Stimulated activated memory B cell treated with anti-CD40 and anti-IgM and Interleukin-4, amounts not matched to agents 10 μg/mL and 1 μg/mL and 100 μg/mL, for 72 hours (primary cell): ENCODE measurements around the gene SPIRE1.
"Not testable (repeated sequence)": the region's sequence is repeated elsewhere in the genome, so short reads cannot be mapped to it uniquely, and the experiment has no call there.

ENCODE experiments used
- ATAC-seq: fragments of 150-1000 bp; cut with Tn5 transposase; 2 replicates; pipeline ENCODE4 v1.10.0; 2021
- H3K27ac Mint-ChIP-seq: one replicate; pipeline ENCODE4 v1.8.0; 2022; ENCODE audit warnings: mild to moderate bottlenecking, mixed read lengths
- H3K27me3 Mint-ChIP-seq: one replicate; pipeline ENCODE4 v1.8.0; 2022; ENCODE audit warnings: mixed read lengths
- H3K36me3 Mint-ChIP-seq: one replicate; pipeline ENCODE4 v1.8.0; 2022; ENCODE audit warnings: mixed read lengths
- H3K4me1 Mint-ChIP-seq: one replicate; pipeline ENCODE4 v1.8.0; 2022; ENCODE audit warnings: mixed read lengths
- H3K4me3 Mint-ChIP-seq: one replicate; pipeline ENCODE4 v1.8.0; 2022; ENCODE audit warnings: mild to moderate bottlenecking, moderate library complexity, mixed read lengths
- H3K9me3 Mint-ChIP-seq: one replicate; pipeline ENCODE4 v1.8.0; 2022; ENCODE audit warnings: mixed read lengths

SPIRE1 gene

DNA sequence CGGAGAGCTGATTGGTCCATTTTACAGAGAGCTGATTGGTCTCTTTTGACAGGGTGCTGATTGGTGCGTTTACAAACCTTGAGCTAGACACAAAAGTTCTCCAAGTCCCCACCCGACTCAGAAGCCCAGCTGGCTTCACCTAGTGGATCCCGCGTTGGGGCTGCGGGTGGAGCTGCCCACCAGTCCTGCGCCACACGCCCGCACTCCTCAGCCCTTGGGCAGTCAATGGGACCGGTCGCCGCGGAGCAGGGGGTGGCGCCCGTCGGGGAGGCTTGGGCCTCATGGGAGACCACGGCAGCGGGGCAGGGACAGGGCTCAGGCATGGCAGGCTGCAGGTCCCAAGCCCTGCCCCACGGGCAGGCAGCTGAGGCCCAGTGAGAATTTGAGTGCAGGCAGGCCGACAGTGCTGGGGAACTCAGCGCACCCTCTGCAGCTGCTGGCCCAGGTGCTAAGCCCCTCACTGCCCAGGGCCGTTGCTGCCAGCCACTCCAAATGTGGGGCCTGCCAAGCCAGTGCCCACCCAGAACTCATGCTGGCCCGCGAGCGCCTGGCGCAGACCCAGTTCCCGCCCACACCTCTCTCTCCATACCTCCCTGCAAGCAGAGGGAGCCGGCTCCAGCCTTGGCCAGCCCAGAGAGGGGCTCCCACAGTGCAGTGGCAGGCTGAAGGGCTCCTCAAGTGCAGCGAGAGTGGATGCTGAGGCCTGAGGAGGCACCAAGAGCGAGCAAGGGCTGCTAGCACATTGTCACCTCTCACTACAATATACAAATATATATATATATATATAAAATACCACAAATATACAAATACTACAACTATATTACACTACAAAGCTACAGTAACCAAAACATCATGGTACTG lies 100.7 kb downstream of the SPIRE1 start:
- no peak overlapping the region for H3K4me3 Mint-ChIP-seq
- ATAC-seq: no peak
- no peaks in the 10 kb centered on the region for H3K4me1 Mint-ChIP-seq
- no peaks in the 10 kb centered on the region for H3K36me3 Mint-ChIP-seq
- H3K9me3 Mint-ChIP-seq: peaks cover 10% of the 10 kb centered on the region
- H3K27me3 Mint-ChIP-seq: peaks cover 19% of the 10 kb centered on the region
- H3K27ac Mint-ChIP-seq: no peak overlapping the region

DNA sequence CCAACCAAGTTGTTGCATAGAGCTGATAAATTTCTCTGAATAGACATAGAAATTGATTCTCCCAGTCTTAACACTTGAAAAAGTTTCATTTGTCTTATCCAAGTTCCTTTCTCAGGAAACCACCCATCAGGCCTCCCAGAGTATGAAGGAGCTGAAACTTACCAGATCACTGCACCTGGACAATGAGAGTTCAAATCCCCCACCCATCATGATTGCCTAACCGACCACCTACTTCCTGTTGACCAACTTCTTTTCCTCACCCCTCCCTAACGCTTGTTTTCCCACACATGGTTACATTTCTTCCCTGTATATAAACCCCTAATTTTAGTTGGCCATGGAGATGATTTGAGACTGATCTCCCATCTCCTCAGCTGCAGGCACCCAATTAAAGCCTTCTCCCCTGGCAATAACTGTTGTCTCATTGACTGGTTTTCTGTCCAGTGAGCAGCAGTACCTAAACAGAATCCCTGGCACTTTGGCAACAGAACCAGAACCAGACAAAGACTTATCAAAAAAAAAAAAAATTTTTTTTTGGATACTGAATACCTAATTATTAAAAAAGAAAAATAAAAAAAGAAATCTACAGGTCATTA lies 103.0 kb downstream of the SPIRE1 start:
- Mint-ChIP-seq H3K4me3 (no peak overlapping the region), H3K27ac (no peak overlapping the region), H3K9me3 (peaks cover 10% of the 10 kb centered on the region), H3K36me3 (no peaks in the 10 kb centered on the region), H3K27me3 (peaks cover 31% of the 10 kb centered on the region), H3K4me1 (no peaks in the 10 kb centered on the region)
- no peak for ATAC-seq

DNA sequence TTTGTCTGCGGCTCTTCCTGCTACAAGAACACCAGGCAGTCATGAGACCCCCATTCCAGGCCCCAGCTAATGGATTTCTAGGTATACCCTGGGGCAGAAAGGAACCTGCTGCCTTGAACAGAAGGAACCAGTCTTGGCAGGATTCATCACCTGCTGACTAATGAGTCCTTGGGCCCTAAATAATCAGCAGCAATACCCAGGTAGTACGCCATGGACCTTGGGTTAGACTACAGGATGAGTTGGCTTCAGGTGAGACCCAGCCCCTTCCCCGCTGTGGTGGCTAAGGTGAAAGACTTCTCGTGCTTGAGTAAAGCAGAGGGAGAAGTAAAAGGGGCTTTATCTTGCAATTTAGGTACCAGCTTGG lies 105.0 kb downstream of the SPIRE1 start:
- Mint-ChIP-seq H3K27ac (no peak overlapping the region), H3K36me3 (no peaks in the 10 kb centered on the region)

DNA sequence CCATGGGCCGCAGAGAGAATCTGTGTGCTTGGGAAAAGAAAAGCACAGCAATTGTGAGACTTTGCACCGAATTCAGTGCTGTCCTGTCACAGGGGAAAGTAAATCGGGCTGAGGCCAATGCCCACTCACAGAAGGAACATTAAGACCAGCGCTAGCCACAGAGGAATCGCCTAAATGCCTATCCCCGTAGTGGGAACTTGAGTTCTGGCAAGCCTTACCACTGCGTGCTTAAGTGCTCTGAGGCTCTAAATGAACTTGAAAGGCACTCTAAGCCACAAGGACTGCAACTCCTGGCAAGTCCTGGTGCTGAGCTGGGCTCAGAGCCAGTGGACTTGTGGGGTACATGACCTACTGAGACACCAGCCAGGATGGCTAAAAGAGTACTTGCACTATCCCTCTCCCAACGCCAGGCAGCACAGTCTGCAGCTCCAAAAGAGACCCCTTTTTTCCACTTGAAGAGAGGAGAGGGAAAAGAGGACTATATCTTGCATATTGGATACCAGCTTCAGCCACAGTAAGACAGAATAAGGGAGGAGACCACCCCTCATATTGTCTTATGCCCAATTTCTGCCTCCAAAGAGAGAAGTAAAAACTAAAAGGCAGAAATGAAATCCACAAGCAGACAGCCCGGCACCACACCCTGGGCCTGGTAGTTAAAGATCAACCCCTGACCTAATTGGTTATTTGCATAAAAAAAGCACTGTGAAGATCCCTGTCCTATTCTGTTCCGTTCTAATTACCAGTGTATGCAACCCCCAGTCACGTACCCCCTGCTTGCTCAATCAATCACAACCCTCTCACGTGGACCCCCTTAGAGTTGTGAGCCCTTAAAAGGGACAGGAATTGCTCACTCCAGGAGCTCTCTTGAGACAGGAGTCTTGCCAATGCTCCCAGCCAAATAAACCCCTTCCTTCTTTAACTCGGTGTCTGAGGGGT lies 105.7 kb downstream of the SPIRE1 start:
- H3K9me3 Mint-ChIP-seq, H3K27ac Mint-ChIP-seq, H3K4me3 Mint-ChIP-seq, H3K36me3 Mint-ChIP-seq, ATAC-seq, H3K4me1 Mint-ChIP-seq: not testable (repeated sequence)
- H3K27me3 Mint-ChIP-seq: peaks cover 32% of the 10 kb centered on the region

More for the DNA sequence above, 105.0 kb downstream of the SPIRE1 start:
- ATAC-seq: no peak
- Mint-ChIP-seq H3K27me3 (peaks cover 32% of the 10 kb centered on the region), H3K4me3 (no peak overlapping the region), H3K4me1 (no peaks in the 10 kb centered on the region), H3K9me3 (peaks cover 10% of the 10 kb centered on the region)

DNA sequence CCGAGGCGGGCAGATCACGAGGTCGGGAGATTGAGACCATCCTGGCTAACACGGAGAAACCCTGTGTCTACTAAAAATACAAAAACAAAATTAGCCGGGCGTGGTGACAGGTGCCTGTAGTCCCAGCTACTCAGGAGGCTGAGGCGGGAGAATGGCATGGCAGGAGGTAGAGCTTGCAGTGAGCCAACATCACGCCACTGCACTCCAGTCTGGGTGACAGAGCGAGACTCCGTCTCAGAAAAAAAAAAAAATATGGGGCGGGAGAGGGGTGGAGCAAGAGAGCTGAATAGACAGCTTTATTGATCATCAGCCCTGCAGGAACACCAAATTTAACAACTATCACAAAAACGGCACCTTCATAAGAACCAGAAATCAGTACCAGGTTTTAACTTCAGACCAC lies 106.4 kb downstream of the SPIRE1 start:
- H3K36me3 Mint-ChIP-seq, H3K4me3 Mint-ChIP-seq, ATAC-seq, H3K4me1 Mint-ChIP-seq, H3K9me3 Mint-ChIP-seq, H3K27ac Mint-ChIP-seq: not testable (repeated sequence)
- peaks cover 32% of the 10 kb centered on the region for H3K27me3 Mint-ChIP-seq

DNA sequence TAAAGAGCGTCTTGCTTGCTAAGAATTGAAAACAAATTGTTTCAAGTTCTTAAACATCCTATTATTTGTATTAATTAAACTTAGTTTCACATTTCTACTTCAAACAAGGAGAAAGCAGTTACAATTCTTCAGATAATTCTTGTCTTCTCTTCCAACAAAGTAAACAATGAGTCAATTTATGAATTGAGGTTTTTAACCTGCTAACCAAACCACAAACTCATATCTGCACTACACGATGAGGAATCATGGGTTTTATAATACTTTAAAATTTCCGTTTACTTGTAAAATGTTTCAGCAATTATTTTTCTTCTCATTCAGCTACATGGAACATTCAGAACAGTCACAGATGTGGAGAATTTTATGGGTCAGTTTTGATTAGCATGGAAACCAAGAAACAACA lies 114.2 kb downstream of the SPIRE1 start:
- Mint-ChIP-seq H3K4me3 (no peak overlapping the region), H3K4me1 (no peaks in the 10 kb centered on the region), H3K9me3 (peaks cover 16% of the 10 kb centered on the region), H3K27ac (no peak overlapping the region), H3K27me3 (no peaks in the 10 kb centered on the region), H3K36me3 (no peaks in the 10 kb centered on the region)
- no peak for ATAC-seq

DNA sequence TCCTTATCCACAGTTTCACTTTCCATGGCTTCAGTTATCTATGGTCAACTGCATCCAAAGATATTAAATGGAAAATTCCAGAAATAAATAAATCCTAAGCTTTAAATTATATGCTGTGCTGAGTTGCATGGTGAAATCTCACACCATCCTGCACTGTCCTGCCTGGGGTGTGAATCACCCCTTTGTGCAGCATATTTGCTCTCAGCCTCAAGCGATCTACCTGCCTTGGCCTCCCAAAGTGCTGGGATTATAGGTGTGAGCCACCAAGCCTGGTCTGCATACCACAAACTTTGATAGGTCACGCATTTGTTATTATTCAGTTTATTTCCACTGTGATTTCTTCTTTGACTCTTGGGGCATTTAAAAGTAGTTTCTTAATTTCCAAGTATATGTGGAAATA lies 117.2 kb downstream of the SPIRE1 start:
- Mint-ChIP-seq H3K36me3 (no peaks in the 10 kb centered on the region), H3K4me1 (no peaks in the 10 kb centered on the region), H3K27me3 (no peaks in the 10 kb centered on the region), H3K27ac (no peak overlapping the region), H3K9me3 (peaks cover 17% of the 10 kb centered on the region), H3K4me3 (no peak overlapping the region)
- ATAC-seq: no peak

DNA sequence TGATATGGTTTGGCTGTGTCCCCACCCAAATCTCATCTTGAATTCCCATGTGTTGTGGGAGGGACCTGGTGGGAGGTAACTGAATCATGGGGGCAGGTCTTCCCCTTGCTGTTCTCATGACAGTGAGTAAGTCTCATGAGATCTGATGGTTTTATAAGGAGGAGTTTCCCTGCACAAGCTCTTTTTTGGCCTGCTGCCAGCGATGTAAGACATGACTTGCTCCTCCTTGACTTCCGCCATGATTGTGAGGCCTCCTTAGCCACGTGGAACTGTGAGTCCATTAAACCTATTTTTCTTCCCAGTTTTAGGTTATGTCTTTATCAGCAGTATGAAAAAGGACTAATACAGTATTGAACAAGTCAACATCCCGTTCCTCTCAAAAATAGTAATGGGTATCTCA lies 118.7 kb downstream of the SPIRE1 start:
- H3K27ac Mint-ChIP-seq, H3K4me3 Mint-ChIP-seq: not testable (repeated sequence)

DNA sequence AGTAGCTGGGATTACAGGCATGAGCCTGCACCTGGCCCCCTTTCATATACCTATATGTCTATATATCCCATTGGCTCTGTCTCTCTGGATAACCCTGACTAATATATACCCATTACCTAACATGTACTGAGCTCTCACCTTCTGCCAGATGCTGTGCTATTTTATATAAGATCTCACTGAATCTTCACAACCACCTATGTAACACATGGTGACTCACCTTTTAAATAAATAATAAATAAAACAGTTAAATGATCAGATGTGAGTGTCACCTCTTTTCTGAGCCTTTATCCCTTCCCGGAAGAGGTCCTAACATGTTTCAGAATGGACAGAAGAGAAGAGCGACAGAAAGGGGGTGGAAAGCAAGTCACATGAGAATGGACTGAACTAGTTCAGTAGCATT lies 123.1 kb downstream of the SPIRE1 start:
- ATAC-seq: no peak
- Mint-ChIP-seq H3K27ac (no peak overlapping the region), H3K4me3 (no peak overlapping the region), H3K9me3 (peaks cover 7% of the 10 kb centered on the region), H3K4me1 (no peaks in the 10 kb centered on the region), H3K27me3 (no peaks in the 10 kb centered on the region), H3K36me3 (no peaks in the 10 kb centered on the region)

More for the DNA sequence above, 118.7 kb downstream of the SPIRE1 start:
- not testable (repeated sequence) for H3K4me1 Mint-ChIP-seq, H3K36me3 Mint-ChIP-seq, H3K27me3 Mint-ChIP-seq, ATAC-seq
- H3K9me3 Mint-ChIP-seq: peaks cover 17% of the 10 kb centered on the region

DNA sequence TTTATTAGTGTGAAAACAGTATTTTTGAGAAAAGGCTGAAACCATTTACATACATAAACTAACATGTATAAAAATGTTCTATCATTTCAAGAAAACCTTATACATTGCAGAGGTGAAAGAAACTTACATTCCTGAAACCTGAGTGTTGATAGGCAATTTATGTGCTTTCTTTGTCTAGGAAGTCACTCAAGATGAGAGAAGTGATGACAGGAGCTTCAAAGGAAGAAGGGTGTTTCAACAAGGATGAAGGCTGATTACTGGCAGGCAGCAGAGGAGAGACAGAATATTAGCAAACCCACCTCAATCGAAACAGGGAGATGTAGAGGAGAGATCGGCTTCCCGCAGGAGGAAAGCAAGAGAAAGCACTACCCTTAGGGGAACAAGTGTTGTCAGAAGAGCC lies 125.2 kb downstream of the SPIRE1 start:
- no peak overlapping the region for H3K27ac Mint-ChIP-seq
- H3K27me3 Mint-ChIP-seq: no peaks in the 10 kb centered on the region
- H3K36me3 Mint-ChIP-seq: no peaks in the 10 kb centered on the region
- no peaks in the 10 kb centered on the region for H3K4me1 Mint-ChIP-seq
- ATAC-seq: no peak
- H3K9me3 Mint-ChIP-seq: no peaks in the 10 kb centered on the region
- H3K4me3 Mint-ChIP-seq: no peak overlapping the region

DNA sequence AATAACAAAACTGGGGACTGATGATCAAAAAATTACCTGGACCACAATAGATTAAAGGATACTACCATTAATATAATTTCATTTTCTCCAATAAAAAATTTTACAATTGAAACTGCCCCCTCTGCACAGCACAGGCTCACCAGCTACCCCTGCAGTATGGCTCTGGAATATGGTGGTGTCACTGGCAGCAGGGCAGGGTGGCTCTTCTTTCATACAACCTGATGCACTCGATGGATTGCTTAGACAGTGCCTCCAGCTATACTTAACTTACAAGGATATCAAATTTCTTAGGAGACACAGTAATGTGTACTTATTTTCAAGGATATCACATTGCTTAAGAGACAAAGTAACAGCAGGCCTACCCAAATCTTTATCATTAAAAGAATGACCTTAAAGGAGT lies 126.2 kb downstream of the SPIRE1 start:
- Mint-ChIP-seq H3K9me3 (no peaks in the 10 kb centered on the region), H3K36me3 (no peaks in the 10 kb centered on the region), H3K4me1 (no peaks in the 10 kb centered on the region), H3K4me3 (no peak overlapping the region), H3K27me3 (no peaks in the 10 kb centered on the region), H3K27ac (no peak overlapping the region)
- ATAC-seq: no peak

DNA sequence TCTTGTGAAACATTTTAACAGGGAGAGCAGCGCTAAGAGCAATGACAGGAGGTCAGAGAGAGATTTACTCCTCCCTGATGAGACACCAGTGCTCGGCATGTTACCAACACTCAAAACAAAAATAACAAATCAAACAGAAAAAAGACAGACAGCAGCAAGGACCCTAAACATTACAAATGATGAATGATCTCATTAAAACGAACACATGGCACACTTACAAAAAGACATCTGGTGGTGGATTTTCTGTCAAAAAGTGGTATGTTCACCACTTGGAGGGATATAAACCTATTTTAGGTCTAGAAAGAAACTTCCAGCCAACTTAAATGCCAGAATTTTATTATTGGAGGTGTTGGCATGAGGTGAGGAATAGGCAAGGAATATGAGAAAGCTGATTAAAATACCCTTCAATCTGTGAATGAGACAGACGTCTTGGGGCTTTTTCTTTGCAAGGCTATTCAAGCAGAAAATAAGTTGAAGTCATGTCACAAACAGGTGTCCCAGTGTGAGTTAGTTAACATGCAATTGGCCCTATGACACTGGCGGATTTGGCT lies 137.4 kb downstream of the SPIRE1 start:
- no peaks in the 10 kb centered on the region for H3K9me3 Mint-ChIP-seq
- H3K4me3 Mint-ChIP-seq: no peak overlapping the region
- no peaks in the 10 kb centered on the region for H3K36me3 Mint-ChIP-seq
- H3K27me3 Mint-ChIP-seq: no peaks in the 10 kb centered on the region
- H3K4me1 Mint-ChIP-seq: no peaks in the 10 kb centered on the region
- H3K27ac Mint-ChIP-seq: no peak overlapping the region
- ATAC-seq: no peak

DNA sequence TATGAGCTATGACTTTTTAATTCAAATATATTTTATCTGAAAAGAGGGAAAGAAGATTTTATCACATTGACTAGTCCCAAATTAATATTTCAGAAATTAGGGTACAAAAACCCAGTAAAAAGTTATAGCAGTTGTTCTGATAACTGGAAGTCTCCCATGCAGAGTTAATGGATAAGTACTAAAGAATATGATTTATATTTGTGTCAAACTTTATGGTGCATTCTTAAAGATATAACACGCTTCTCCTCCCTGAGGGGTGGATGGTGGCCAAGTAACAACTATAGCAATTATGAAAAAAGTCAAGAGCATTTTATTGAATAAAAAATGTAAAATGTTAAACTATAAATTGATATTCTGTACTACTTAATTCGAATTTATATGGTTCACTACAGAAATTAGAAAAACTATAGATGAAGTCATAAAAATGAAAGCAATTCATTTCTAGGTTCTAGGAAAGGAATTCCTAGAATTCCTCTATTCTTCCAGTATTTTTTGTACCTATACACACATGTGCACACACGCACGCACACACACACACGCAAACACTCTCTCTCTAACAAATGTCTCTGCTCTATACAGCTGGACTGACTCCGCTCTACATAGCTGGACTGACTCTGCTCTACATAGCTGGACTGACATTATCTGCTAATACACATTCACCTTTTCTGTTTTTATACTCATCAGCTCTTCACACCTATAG lies 138.9 kb downstream of the SPIRE1 start:
- no peak overlapping the region for H3K4me3 Mint-ChIP-seq
- no peaks in the 10 kb centered on the region for H3K36me3 Mint-ChIP-seq
- ATAC-seq: no peak

DNA sequence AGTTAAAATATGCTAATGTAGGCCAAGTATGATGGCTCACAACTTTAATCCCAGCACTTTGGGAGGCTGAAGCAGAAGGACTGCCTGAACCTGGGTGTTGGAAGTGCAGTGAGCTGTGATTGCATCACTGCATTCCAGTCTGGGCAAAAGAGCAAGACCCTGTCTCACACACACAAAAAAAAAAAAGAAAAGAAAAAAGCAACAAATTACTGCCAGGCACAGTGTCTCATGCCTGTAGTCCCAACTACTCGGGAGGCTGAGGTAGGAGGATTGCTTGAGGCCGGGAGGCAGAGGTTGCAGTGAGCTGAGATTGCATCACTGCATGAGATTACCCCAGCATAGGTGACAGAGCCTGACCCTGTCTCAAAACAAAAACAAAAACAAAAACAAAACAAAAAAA lies 139.6 kb downstream of the SPIRE1 start:
- Mint-ChIP-seq H3K27me3 (no peaks in the 10 kb centered on the region), H3K4me1 (no peaks in the 10 kb centered on the region), H3K36me3 (no peaks in the 10 kb centered on the region)

More for the DNA sequence above, 138.9 kb downstream of the SPIRE1 start:
- Mint-ChIP-seq H3K4me1 (no peaks in the 10 kb centered on the region), H3K27me3 (no peaks in the 10 kb centered on the region), H3K9me3 (no peaks in the 10 kb centered on the region), H3K27ac (no peak overlapping the region)

More for the DNA sequence above, 139.6 kb downstream of the SPIRE1 start:
- H3K9me3 Mint-ChIP-seq: no peaks in the 10 kb centered on the region
- H3K4me3 Mint-ChIP-seq: no peak overlapping the region
- no peak overlapping the region for H3K27ac Mint-ChIP-seq
- no peak for ATAC-seq
